HL-60 (cell line): Measurements from ENCODE around the gene ESR1.

Experiments
- DNase-seq, 2 experiments: peaks; one replicate each; pipeline ENCODE4 v3.0.0-alpha.2; 2010 to 2020; ENCODE audit warnings: low read depth in 1 of 2, low spot score in 1 of 2
- H3K27ac ChIP-seq: fragments of 250-450 bp; sonication (Bioruptor Pico); replicated peaks from 2 replicates; pipeline ENCODE4 v1.5.1; 2020; ENCODE audit warnings: mild to moderate bottlenecking, moderate library complexity
- H3K27me3 ChIP-seq: fragments of 250-450 bp; sonication (Bioruptor Pico); 2 replicates; pipeline ENCODE4 v1.5.1; 2021; ENCODE audit warnings: mild to moderate bottlenecking, moderate library complexity; ENCODE audit not compliant: insufficient read depth, poor library complexity, severe bottlenecking
- H3K4me3 ChIP-seq: replicated peaks from 2 replicates; pipeline ENCODE4 v1.5.1; 2011; ENCODE audit warnings: mild to moderate bottlenecking, control low read depth, low read length; ENCODE audit not compliant: insufficient read depth
- GABPA ChIP-seq: IDR thresholded peaks from 2 replicates; pipeline ENCODE4 v1.6.1; 2012; ENCODE audit warnings: low read depth
- POLR2AphosphoS5 ChIP-seq: IDR thresholded peaks from 2 replicates; pipeline ENCODE4 v1.6.1; 2012; ENCODE audit warnings: low read depth
- SPI1 ChIP-seq: IDR thresholded peaks from 2 replicates; pipeline ENCODE4 v1.6.1; 2012; ENCODE audit warnings: low read depth, mild to moderate bottlenecking, borderline replicate concordance
- TF ChIP-seq, protein P1 (sequence below): IDR thresholded peaks from one replicate; pipeline ENCODE4 v1.5.1; 2011; ENCODE audit warnings: low read length, control low read depth, inconsistent platforms; ENCODE audit not compliant: insufficient read depth
- TF ChIP-seq, protein P2 (sequence below): IDR thresholded peaks from 2 replicates; pipeline ENCODE4 v1.6.1; 2012; ENCODE audit warnings: low read depth; ENCODE audit not compliant: insufficient replicate concordance

Gene ESR1

DNA sequence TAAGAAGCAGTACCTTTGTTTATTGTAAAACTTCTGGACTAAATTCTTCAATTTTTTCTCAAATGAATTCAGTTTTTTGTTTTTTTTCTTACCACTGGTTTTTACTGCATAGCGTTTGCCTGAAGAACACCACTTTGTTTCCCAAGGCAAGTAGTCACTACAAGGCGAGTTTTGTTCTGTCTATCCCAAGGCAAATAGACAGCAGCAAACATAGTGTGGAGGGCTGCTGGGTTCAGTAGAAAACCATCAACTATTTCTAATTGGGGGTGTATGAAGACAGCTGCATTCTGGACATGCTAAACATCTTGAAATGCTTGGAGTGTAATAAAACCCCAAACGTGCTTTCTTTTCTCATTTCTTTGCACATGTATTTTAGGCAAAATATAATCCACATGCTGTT, 197.4 kb downstream of the ESR1 start:
- DNase-seq = no peak
- no peak overlapping the region for H3K4me3 ChIP-seq
- H3K27me3 ChIP-seq = no peaks in the 10 kb centered on the region
- H3K27ac ChIP-seq = no peak overlapping the region
- TF ChIP-seq, protein P1, sequence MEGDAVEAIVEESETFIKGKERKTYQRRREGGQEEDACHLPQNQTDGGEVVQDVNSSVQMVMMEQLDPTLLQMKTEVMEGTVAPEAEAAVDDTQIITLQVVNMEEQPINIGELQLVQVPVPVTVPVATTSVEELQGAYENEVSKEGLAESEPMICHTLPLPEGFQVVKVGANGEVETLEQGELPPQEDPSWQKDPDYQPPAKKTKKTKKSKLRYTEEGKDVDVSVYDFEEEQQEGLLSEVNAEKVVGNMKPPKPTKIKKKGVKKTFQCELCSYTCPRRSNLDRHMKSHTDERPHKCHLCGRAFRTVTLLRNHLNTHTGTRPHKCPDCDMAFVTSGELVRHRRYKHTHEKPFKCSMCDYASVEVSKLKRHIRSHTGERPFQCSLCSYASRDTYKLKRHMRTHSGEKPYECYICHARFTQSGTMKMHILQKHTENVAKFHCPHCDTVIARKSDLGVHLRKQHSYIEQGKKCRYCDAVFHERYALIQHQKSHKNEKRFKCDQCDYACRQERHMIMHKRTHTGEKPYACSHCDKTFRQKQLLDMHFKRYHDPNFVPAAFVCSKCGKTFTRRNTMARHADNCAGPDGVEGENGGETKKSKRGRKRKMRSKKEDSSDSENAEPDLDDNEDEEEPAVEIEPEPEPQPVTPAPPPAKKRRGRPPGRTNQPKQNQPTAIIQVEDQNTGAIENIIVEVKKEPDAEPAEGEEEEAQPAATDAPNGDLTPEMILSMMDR = no peak
- TF ChIP-seq, protein P2, sequence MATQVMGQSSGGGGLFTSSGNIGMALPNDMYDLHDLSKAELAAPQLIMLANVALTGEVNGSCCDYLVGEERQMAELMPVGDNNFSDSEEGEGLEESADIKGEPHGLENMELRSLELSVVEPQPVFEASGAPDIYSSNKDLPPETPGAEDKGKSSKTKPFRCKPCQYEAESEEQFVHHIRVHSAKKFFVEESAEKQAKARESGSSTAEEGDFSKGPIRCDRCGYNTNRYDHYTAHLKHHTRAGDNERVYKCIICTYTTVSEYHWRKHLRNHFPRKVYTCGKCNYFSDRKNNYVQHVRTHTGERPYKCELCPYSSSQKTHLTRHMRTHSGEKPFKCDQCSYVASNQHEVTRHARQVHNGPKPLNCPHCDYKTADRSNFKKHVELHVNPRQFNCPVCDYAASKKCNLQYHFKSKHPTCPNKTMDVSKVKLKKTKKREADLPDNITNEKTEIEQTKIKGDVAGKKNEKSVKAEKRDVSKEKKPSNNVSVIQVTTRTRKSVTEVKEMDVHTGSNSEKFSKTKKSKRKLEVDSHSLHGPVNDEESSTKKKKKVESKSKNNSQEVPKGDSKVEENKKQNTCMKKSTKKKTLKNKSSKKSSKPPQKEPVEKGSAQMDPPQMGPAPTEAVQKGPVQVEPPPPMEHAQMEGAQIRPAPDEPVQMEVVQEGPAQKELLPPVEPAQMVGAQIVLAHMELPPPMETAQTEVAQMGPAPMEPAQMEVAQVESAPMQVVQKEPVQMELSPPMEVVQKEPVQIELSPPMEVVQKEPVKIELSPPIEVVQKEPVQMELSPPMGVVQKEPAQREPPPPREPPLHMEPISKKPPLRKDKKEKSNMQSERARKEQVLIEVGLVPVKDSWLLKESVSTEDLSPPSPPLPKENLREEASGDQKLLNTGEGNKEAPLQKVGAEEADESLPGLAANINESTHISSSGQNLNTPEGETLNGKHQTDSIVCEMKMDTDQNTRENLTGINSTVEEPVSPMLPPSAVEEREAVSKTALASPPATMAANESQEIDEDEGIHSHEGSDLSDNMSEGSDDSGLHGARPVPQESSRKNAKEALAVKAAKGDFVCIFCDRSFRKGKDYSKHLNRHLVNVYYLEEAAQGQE = no peak
- no peak for TF ChIP-seq GABPA
- TF ChIP-seq SPI1 = no peak
- no peak for TF ChIP-seq POLR2AphosphoS5

DNA sequence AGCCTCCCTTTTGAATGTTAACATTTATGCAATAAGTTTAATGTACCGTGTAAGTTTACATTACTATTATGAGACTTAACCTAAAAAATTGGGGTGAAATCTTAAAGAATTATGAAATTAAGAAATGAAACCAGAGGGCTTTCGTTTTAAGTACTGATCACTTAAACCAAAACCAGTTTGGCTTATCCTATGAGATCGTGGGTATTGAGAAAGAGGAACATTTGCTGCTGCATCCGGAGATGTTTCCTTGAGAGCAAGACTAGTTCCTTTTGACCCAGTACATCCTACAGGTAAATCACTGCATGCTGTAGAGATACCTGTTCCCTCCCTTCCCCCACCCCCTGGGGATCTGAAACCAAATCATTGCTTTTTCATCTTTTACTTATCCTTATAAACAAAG, 201.3 kb downstream of the ESR1 start:
- Histone ChIP-seq H3K27ac (no peak overlapping the region), H3K4me3 (no peak overlapping the region), H3K27me3 (no peaks in the 10 kb centered on the region)
- TF ChIP-seq SPI1 (no peak), GABPA (no peak), POLR2AphosphoS5 (no peak)
- TF ChIP-seq, protein P2 = no peak
- TF ChIP-seq, protein P1 = no peak
- no peak for DNase-seq

DNA sequence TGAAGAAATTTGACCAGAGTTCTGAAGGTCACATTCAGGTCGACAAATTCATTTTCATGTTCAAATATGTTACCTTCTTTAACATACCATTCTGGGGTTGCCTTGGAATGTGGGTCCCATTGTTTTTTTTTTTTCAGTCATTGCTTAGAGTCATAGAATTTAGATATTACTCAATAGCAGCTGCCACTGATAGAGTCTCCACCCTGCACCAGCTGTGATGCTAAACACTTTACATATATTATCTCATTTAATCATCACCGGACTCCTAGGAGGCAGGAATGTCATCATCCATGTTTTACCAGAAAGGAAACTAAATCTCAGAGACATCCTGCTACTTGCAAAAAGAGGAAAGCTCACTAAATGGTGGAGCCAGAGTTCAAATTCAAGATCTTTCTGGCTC, 204.7 kb downstream of the ESR1 start:
- TF ChIP-seq, protein P2 = no peak
- TF ChIP-seq, protein P1 = no peak
- Histone ChIP-seq H3K4me3 (no peak overlapping the region), H3K27me3 (no peaks in the 10 kb centered on the region), H3K27ac (no peak overlapping the region)
- no peak for DNase-seq
